GM13976 (cell line): Measurements from ENCODE around the gene DCUN1D3.

Experiments used
- DNase-seq: peaks from one replicate; pipeline ENCODE4 v3.0.0; 2012; ENCODE audit warnings: low spot score
- CTCF ChIP-seq: IDR thresholded peaks from 2 replicates; pipeline ENCODE4 v1.5.1; 2012; ENCODE audit warnings: borderline replicate concordance, mild to moderate bottlenecking; ENCODE audit not compliant: insufficient read depth; ENCODE audit errors: extremely low read depth, missing control alignments, control extremely low read depth
- in situ Hi-C: fragments of 300-500 bp; cut with MboI; formaldehyde crosslinking; loops from one replicate; pipeline ENCODE4 v1.12.0; 2022; ENCODE audit warnings: low sequenced_read_pairs, mixed read lengths, inconsistent platforms; ENCODE audit not compliant: unreplicated experiment

Gene DCUN1D3

GRCh38 chr16:20902426-20902825 is 2.3 kb upstream of the DCUN1D3 start:
- TF ChIP-seq CTCF: no peak
- no peak for DNase-seq
- in situ Hi-C loops: no loop called here

- DNase-seq: peak; percentile 47
- TF ChIP-seq CTCF: no peak
- in situ Hi-C loops: no loop called here
Measured at GRCh38 chr16:20901436-20902112, 1.4 kb upstream of the DCUN1D3 start.

- TF ChIP-seq CTCF: no peak
- in situ Hi-C loops: no loop called here
- no peak for DNase-seq
Measured at GRCh38 chr16:20901068-20901435, 894 bp upstream of the DCUN1D3 start.

- no peak for TF ChIP-seq CTCF
- peak; percentile 55 for DNase-seq
- in situ Hi-C loops: no loop called here
Measured at GRCh38 chr16:20899477-20900298, 470 bp downstream of the DCUN1D3 start.

- no peak for DNase-seq
- no peak for TF ChIP-seq CTCF
- in situ Hi-C loops: no loop called here
Measured at GRCh38 chr16:20899071-20899470, 1.1 kb downstream of the DCUN1D3 start.

- DNase-seq: no peak
- no peak for TF ChIP-seq CTCF
- in situ Hi-C loops: no loop called here
Measured at GRCh38 chr16:20897922-20898321, 2.2 kb downstream of the DCUN1D3 start.
